ENCODE results near the gene R3HDM2.

GRCh38 chr12:57250956-57251355, 179.9 kb downstream of the R3HDM2 start, which contains the start of gene STAC3:
- TF ChIP-seq CTCF (IDR thresholded peaks at IDR 0.05): no peak
- no peak for TF ChIP-seq CREM (CRISPR knock-in tag; IDR thresholded peaks at IDR 0.05)

All from WTC11 (cell line).